ENCODE data around the gene ZFAND3.

ZFAND3 gene

GRCh38 chr6:37897818-37898515 is 78.4 kb downstream of the ZFAND3 start:
- TF ChIP-seq, protein P1, sequence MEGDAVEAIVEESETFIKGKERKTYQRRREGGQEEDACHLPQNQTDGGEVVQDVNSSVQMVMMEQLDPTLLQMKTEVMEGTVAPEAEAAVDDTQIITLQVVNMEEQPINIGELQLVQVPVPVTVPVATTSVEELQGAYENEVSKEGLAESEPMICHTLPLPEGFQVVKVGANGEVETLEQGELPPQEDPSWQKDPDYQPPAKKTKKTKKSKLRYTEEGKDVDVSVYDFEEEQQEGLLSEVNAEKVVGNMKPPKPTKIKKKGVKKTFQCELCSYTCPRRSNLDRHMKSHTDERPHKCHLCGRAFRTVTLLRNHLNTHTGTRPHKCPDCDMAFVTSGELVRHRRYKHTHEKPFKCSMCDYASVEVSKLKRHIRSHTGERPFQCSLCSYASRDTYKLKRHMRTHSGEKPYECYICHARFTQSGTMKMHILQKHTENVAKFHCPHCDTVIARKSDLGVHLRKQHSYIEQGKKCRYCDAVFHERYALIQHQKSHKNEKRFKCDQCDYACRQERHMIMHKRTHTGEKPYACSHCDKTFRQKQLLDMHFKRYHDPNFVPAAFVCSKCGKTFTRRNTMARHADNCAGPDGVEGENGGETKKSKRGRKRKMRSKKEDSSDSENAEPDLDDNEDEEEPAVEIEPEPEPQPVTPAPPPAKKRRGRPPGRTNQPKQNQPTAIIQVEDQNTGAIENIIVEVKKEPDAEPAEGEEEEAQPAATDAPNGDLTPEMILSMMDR (IDR thresholded peaks at IDR 0.05; ENCODE audit: low read depth, low read length): no peak
- no peak for DNase-seq (ENCODE audit: extremely low read depth, low read depth)

- TF ChIP-seq, protein P1 (IDR thresholded peaks at IDR 0.05; ENCODE audit: low read depth, low read length): no peak
- DNase-seq (ENCODE audit: extremely low read depth, low read depth): no peak
Observed at GRCh38 chr6:37903351-37904340, 84.1 kb downstream of the ZFAND3 start.

DNA sequence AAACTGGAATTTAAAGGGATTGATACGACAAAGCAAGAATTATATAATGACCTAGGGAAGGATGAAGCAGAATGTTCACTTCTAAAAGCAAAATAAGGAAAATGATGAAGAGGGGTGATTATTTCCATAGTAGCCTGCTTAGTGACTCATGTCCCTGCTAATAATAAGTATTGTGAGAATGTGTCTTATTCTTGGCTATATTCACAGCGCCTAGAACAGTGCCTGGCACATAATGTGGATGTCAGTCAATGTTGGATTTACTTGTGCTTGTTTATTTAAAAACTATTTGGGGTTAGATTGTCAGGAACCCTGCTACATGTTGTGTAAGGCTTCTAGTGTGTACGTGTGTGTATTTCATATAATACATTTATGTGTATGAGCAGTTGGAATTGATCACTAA is 85.1 kb downstream of the ZFAND3 start:
- TF ChIP-seq, protein P1 (IDR thresholded peaks at IDR 0.05; ENCODE audit: low read depth, low read length): no peak
- no peak for DNase-seq (ENCODE audit: extremely low read depth, low read depth)

DNA sequence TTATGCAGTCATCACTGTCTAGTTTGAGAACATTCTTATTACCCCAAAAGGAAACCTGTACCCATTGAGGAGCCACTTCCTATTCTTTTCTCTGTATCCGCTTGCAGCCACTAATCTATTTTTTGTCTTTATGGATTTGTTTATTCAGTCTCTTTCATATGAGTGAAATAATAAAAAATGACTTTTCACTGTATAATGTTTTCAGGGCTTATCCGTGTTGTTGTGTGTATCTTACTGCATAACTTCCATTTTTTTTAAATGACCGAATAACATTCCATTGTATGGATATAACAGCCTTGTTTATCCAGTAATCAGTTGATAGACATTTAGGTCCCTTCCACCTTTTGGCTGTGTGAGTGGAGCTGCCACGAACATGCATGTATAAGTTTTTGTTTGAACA is 86.6 kb downstream of the ZFAND3 start:
- TF ChIP-seq, protein P1 (IDR thresholded peaks at IDR 0.05; ENCODE audit: low read depth, low read length): no peak
- no peak for DNase-seq (ENCODE audit: extremely low read depth, low read depth)

DNA sequence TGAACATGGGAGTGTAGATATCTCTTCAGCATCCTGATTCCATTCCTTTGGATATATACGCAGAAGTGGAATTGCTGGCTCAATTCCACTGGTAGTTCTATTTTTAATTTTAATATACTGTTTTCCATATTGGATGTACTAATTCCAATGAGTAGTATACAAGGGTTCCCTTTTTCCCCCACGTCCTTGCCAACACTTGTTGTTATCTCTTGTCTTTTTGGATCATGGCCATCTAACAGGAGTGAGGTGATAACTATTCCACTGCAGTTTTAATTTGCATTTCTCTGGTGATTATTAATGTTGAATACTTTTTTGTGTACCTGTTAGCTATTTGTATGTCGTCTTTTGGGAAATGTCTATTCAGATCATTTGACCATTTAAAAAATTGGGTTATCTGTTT is 91.5 kb downstream of the ZFAND3 start:
- TF ChIP-seq, protein P1 (IDR thresholded peaks at IDR 0.05; ENCODE audit: low read depth, low read length): no peak
- no peak for DNase-seq (ENCODE audit: extremely low read depth, low read depth)

GRCh38 chr6:37913210-37913609 is 93.7 kb downstream of the ZFAND3 start:
- TF ChIP-seq, protein P1 (IDR thresholded peaks at IDR 0.05; ENCODE audit: low read depth, low read length): no peak
- no peak for DNase-seq (ENCODE audit: extremely low read depth, low read depth)

- DNase-seq (ENCODE audit: extremely low read depth, low read depth): no peak
- TF ChIP-seq, protein P1 (IDR thresholded peaks at IDR 0.05; ENCODE audit: low read depth, low read length): no peak
Observed at GRCh38 chr6:37915463-37915862, 95.9 kb downstream of the ZFAND3 start.

All from AG09319 (cell line).